ENCODE results near the gene MAPK14.

MAPK14 gene

DNA sequence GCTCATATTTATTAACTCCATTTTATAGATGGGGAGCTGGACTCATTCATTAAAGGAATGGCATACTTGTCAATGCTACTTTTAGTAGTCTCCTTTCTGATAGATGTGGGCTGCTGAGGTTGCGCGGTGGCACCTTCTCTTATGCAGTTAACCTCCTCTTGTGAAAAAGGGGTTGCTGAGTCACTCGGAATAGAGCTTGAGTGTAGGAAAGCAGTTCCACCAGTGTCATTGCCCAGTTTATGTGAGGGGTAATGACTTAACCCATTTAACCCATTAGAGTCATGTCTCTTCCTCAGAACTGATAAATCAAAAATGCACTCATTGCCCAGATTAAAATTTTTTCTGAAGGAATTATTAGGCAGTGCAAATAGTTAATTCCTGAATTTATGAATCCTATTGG lies 6.3 kb downstream of the MAPK14 start:
- no peak for DNase-seq
- intact Hi-C loops (cut with DNase I), result no loop called here

DNA sequence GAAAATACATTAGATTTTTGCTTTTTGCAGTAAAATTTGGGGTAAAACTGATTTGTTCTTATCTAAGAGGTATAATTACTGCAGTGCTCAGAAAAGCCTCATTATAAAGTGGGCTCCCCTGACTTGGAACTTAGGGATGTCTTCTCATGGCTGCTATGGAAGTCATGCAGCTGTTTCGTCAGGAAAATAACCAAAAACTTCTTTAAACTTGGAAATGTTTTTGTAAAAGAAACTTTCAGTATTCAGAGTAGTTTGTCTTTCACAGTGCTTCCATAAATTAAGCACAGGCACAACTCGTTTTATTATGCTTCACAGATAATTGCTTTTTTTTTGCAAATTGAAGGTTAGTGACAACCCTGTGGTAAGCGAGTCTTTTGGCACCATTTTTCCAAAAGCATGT lies 6.8 kb downstream of the MAPK14 start:
- no peak for DNase-seq
- intact Hi-C loops (cut with DNase I), result no loop called here

DNA sequence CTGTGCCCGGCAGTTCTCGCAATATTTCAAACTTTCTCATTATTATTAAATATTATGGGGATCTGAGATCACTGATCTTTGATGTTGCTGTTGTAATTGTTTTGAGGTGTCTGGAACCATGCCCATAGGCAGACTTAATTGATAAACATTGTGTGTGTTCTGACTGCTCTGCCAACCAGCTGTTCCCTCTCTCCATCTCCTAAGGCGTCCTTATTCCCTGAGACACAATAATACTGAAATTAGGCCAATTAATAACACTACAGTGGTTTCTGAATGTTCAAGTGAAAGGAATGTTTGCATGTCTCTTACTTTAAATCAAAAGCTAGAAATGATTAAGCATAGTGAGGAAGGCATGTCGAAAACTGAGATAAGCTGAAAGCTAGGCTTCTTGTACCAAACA lies 7.6 kb downstream of the MAPK14 start:
- intact Hi-C loops (cut with DNase I), result no loop called here
- DNase-seq, result no peak

DNA sequence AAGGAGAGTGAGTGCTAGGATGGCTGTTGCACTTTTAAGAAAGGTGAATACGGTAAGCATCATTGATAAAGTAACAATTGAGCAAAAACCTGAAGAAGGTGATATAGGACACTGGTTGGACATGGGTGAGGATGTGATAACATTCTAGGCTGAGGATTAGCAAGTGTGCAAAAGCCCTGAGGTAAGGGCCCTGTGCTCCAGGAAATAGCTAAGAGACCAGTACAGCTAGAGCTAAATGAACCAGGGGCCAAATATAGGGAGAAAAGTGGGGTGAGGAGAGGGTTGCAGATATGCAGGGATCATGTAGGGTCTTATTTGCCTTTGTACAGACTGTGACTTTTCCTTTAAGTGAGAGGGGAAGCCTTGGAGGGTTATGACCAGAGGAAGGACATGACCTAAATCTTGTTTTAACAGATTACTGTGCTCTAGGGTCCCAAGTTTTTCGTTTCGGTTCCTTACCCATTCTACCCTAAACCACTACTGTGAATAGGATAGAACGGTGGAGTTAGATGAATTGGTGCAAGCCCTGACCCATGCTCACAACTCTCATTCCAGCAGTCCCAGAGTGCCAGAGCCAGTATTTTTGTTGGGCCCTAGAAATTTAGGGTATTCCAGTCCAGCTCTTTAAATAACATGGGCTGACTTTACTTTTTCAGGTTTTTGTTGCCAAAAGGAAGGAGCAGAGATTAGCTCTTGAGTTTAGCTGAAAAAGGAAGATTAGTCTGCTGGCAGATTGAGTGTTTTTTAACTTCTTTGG lies 10.7 kb downstream of the MAPK14 start:
- DNase-seq, result no peak
- intact Hi-C loops (cut with DNase I), result no loop called here

DNA sequence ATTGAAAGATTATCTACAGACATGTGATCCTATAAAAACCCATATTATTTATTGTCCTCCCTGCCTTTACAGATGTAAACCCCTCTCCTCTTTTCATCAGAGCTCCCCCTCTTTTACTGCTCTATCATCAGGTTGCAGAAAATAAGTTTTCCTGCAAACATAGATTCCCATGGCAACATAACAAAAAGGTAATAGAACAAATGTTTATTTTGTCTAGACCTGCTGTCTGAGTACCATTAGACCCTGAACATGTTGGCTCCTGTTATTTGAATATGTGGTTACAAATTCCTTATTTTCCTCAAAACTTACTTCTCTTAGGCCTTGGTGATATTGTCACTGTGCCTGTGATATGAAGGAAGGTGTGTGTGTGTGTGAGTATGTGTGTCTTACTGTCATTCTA lies 11.5 kb downstream of the MAPK14 start:
- intact Hi-C loops (cut with DNase I), result no loop called here
- DNase-seq, result no peak

DNA sequence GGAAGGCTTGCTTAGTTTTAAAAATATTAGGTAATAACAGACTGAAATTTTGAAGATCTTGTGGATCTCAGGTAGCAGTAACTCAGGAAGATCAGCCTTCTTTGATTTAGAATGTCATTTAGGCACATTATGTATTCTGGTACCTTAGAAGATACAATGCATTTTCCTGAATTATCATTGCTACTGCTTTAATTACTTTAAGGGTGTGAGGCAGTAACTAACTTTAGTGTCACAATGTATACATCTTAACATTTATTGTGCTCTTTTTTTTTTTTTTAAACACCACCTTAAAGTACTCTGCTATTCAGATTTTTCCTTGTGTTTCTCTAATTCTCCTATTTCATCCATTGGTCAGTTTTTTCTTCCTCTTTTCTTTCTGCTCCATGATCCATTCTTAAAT lies 13.3 kb downstream of the MAPK14 start:
- intact Hi-C loops (cut with DNase I), result no loop called here

DNA sequence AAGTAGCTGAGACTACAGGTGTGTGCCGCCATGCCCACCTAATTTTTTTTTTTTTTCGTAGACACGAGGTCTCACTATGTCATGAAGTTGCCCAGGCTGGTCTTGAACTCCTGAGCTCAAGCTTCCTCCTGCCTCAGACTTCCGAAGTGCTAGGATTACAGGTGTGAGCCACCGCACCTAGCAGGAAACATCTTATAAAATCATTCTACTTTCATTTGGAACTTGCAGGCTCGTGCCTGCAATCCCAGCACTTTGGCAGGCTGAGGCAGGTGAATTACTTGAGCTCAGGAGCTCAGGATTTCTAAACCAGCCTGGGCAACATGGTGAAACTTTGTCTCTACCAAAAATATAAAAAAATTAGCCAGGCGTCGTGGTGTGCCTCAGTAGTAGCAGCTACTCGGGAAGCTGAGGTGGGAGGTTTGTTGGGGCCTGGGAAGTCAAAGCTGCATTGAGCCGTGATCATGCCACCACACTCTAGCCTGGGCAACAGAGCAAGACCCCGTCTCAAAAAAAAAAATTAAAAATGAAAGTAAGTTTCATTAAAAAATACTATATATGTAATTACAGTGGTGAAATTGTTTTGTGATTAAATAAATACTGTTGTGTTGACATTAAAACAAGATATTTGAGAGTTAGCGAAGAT lies 15.1 kb downstream of the MAPK14 start:
- intact Hi-C loops (cut with DNase I), result no loop called here
- DNase-seq, result no peak

More for the DNA sequence above, 13.3 kb downstream of the MAPK14 start:
- DNase-seq, result no peak

DNA sequence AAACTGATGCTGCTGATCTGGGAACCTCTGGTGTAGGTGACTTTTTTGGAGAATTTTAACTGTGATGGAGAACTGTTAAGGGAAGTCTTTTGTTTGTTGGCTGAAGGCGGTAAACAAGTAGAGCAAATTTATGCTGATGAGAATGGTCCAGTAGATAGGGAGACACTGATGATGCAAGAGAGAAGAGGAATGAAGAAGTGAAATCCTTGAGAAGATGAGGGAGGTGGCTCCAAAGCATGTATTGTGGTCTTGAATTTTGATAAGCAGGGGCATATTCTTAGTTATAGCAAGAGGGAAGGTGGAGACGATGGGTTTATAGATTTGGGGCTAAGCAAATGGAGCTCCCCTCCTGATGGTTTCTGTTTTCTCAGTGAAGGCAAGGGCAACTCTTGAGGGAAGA lies 22.0 kb downstream of the MAPK14 start:
- DNase-seq, result no peak

DNA sequence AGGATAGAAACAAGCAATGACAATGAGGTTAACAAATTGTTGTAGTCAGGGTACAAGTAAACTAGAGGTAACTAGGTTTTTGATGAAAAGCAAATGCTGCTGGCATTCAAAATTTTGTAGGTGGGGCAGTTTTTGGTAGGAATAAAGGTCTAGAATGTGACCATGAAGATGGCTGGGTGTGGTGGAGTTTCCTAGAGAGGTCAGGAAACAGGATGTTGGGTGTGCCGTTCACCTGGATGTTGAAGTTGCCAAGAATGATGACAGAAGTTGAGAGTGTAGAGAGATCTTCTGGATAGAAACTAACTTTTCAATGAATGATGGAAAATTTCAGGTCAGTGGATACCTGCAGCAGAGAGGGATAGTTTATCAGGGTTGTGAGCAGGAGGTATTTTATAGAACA lies 22.7 kb downstream of the MAPK14 start:
- no peak for DNase-seq
- intact Hi-C loops (cut with DNase I), result no loop called here

More for the DNA sequence above, 22.0 kb downstream of the MAPK14 start:
- intact Hi-C loops (cut with DNase I), result no loop called here

DNA sequence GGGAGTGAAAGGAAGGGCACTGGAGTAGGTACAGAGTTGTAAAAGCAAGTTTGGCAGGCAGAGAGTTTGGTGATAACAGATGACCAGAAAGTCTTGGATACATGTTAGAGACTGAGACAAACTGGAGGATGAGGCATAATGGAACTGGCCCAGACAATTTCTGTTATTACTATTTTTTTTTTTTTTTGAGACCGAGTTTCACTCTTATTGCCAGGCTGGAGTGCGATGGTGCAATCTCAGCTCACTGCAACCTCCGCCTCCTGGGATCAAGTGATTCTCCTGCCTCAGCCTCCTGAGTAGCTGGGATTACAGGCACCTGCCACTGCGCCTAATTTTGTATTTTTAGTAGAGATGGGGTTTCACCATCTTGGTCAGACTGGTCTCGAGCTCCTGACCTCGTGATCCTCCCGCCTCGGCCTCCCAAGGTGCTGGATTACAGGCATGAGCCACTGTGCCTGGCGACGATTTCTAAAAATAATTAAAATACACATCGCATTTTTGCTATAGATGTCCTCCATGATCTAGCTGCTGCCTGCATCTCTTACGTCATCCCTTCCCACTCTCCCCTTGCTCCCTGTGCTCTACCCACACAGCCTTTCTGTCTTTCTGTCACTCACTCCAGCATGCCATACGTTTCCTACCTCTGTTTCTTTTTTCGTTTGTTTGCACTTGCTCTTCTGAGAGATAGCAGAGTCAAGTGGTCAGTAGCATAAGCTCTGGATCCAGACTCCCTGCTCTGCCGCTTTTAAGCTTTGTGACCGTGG lies 23.5 kb downstream of the MAPK14 start:
- DNase-seq, result no peak
- intact Hi-C loops (cut with DNase I), result no loop called here

DNA sequence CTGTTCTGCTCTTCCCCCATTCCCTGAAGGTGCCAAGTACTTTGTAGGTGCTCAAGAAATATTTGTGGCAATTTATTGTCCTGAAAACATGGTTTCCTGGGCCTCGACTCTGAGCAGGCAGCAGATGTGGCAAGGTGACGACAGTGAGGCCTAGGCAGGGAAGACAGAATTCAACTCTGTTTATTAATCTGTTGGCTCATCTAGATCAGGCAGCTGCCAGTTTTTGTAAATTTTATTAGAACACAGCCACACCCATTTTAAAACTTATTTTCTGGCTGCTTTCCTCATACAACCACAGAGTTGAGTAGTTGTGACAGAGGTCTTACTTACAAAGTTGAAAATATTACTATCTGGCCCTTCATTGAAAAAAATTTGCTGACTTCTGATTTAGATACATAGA lies 24.5 kb downstream of the MAPK14 start:
- DNase-seq, result no peak
- intact Hi-C loops (cut with DNase I), result no loop called here

DNA sequence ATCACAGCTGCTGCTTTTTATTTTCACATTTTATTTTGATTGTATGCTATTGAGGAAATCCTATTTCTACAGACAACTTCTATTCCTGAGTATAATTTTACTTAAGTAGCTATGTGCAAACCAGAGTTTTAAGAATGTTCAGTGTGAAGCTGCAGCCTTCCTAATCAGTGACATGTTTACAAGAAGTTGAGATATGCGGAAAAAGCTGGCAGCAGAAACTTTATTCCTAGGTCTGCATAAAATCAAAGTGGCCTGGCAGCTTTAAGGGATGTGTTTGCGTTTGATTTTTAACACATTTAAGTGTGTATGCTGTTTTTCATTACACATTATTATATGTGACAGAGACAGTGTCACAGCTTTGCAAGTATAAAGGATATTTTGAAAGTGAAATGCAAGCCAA lies 26.3 kb downstream of the MAPK14 start:
- DNase-seq, result no peak
- intact Hi-C loops (cut with DNase I), result no loop called here

DNA sequence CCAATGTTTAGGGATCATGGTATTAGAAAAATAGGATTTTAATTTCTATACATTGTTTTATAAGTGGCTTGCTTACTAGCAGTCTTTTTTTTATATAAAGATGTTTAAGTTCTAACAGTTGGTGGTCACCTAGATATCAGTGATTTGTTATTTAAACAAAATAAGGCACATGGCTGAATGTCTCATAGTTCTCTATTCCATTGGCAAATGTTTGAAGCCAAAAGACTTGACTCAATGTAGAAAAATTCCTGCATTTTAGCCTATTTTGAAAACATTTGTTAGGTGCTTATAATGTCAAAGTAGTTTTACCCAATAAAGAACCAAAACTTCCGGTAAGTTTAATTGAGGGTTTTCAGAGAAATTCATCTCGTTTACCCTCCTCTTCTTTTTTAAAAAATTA lies 26.8 kb downstream of the MAPK14 start:
- intact Hi-C loops (cut with DNase I), result no loop called here
- no peak for DNase-seq

DNA sequence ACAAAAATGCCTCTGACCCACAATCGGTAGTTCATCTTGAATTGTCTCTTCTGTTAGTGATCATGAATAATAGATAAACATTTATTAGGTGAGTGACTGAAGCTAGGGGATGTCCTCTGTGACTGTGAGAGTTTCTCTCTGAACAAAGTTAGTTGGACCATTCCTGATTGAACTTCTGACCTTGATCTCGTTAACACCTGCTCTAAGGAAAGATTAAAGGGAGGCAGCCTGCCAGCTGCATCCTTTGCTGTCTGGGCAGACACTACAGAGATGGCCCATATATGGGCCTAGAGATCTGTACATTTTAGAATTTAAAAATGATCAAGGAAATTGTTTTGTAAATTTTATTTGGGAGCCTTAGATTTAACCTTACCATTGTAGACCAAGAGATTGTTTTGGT lies 27.3 kb downstream of the MAPK14 start:
- intact Hi-C loops (cut with DNase I), result no loop called here
- no peak for DNase-seq

DNA sequence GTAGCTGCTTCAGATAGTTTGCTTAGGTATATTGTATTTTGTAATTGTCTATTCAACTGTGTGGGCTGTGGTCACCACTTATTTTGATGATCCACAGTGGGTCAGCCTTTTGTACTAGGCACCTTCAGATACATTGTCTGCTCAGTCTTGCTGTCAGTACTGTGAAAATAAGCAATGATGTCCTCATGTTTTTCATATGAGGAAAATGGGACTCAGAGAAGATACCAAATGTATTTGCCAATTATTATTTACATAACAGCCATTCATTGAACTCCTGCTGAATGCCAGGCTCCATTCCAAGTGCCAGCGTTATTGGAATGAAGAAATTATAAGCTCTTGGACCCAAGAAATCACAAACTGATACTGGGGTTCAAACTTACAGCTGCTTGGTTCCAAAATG lies 28.6 kb downstream of the MAPK14 start:
- DNase-seq, result no peak
- intact Hi-C loops (cut with DNase I), result no loop called here

DNA sequence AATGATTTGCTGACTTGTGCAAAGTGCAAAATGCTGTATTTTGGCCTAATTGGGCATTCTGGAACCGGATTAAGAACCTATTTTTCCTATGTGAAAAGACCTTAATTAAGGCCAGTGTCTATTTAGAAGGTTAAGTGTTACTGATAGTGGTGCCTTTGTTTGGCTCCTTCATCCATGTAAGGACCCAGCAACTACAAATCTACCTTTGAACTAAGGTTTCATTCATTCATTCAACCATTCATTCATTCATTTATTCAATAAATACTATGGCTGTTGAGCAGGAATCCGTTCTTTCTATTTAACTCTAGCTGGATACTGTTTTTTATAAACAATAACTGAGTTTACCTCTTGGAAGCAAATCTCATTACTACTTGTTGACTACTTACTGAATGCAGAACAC lies 33.6 kb downstream of the MAPK14 start:
- intact Hi-C loops (cut with DNase I), result no loop called here
- DNase-seq, result no peak

DNA sequence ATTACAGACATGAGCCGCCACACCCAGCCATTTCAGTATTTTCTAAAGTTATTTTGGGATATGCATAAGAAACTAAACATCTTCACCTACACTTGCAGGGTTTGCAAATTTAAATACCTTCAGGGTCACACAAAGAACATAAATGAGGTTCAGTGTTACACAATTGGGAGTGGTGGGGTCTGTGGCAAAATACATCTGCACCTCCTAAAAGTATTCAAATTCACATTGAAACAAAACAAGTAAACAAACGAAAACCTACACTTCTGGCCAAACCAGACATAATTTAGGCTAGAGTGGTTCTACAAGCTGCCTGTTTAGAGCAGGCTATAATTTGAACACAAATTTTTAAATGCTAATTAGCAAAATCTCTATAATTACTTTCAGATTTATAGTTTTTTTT lies 34.6 kb downstream of the MAPK14 start:
- intact Hi-C loops (cut with DNase I), result no loop called here
- no peak for DNase-seq

DNA sequence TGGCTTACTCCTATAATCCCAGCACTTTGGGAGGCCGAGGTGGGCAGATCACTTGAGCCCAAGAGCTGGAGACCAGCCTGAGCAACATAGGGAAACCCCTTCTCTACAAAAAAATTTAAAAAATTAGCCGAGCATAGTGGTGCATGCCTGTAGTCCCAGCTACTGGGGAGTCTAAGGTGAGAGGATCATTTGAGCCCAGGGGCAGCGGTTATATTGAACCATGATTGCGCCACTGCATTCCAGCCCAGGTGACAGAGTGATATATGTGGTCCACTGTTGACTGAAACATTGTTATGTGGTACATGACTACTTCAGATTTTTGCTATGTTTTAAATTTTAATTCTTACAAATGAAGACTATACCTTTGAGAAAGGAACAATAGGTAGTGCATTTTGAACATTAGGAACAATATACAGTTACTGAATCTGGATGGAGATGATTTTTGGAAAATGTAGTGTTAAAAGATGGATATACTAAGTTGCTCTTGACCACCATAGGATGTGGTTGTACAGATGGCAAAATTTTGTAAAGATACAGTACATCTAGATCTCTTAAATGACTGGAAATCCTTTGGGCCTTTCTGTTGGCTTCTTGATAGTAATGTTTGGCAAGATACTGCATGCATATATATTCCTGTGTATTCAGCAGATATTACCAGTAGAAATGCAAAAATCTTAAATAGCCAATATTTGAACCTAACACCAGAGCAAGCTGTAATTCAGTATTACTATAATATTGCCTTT lies 35.9 kb downstream of the MAPK14 start:
- intact Hi-C loops (cut with DNase I), result no loop called here
- no peak for DNase-seq

DNA sequence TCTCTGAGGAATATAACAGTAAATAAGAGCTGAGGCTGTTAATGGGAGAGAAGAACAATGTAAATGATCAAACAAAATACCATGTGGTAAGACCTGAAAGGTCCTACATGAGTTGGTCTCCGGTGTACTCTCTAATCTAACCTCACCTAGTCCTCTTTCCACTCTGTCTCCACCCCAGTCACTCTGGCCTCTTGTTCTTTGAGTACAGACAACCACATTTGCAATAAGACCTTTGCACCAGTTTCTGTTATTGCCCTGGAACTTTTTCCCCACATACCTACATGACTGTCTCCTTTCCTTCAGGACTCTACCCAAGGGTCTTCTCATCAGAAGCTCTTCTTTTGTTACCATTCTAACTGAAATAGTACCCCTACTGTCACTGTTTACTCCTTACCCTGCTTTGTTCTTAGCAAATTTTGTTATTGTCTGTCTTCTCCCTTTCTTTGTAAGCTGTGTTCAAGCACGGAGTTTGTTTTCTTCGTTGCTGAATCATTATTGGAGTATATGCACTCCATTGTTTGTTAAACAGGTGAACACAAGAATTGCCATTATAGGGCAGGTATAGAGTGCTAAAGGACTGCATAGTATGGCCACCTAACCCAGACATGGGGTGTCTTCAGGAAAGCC lies 37.3 kb downstream of the MAPK14 start:
- no peak for DNase-seq
- intact Hi-C loops (cut with DNase I), result no loop called here

DNA sequence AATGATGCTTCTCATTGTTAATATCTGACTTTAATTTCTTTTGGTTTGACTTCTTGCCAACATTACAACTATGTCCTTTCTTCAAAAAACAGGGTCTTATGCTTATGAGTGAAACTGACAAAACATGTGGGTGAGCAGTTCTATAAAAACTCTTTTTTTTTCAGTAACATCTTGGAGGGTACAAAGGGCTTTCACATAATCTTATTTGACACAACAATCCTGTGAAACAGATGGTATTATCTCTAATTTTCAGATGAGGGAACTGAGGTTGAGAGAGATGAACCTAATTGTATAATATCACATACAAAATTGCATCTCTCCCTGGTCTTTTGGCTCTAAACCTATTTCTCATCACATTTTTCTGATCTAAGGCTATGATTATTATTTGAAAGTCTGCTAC lies 38.3 kb downstream of the MAPK14 start:
- DNase-seq, result no peak
- intact Hi-C loops (cut with DNase I), result no loop called here

DNA sequence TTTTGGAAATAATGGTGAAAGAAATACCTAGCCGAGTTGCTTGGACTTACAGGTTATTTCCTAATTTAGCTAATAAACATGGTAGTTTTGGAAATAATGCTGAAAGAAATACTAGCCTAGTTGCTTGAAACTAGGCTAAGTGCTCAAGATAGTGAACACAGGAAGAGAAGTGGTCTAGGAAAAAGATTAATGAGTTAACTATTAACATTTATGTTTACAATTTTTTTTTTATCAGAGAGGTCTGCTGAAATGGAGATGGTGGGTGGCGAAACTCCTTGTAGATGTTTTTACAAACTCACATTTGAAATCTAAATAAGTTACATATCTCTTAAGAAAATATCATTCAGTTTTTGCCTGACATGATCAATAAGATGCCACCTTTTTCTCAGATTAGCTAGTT lies 39.2 kb downstream of the MAPK14 start:
- no peak for DNase-seq
- intact Hi-C loops (cut with DNase I), result no loop called here
